HUES6 (cell line): ENCODE measurements around the gene LRRC7.

Source experiments
- H3K27ac ChIP-seq: 2 replicates; pipeline ENCODE4 v1.7.0; 2013; ENCODE audit warnings: low read depth, mild to moderate bottlenecking, low read length, inconsistent platforms
- H3K27me3 ChIP-seq: 2 replicates; pipeline ENCODE4 v1.6.1; 2013; ENCODE audit warnings: low read length; ENCODE audit not compliant: control insufficient read depth, insufficient read depth
- H3K36me3 ChIP-seq: 2 replicates; pipeline ENCODE4 v1.6.1; 2013; ENCODE audit warnings: low read length; ENCODE audit not compliant: control insufficient read depth, insufficient read depth
- H3K4me1 ChIP-seq: 2 replicates; pipeline ENCODE4 v1.6.1; 2013; ENCODE audit warnings: low read length; ENCODE audit not compliant: control insufficient read depth, insufficient read depth
- H3K4me3 ChIP-seq: 2 replicates; pipeline ENCODE4 v1.5.1; 2013; ENCODE audit warnings: low read depth, low read length
- H3K9ac ChIP-seq: one replicate; pipeline ENCODE4 v1.6.1; 2013; ENCODE audit warnings: mild to moderate bottlenecking, low read length
- H3K9me3 ChIP-seq: 2 replicates; pipeline ENCODE4 v1.6.1; 2013; ENCODE audit warnings: low read depth, low read length; ENCODE audit not compliant: control insufficient read depth, insufficient read depth

Gene LRRC7

GRCh38 chr1:70003211-70003908 is 435.6 kb downstream of the LRRC7 start:
- Histone ChIP-seq H3K4me3 (no peak overlapping the region), H3K4me1 (no peaks in the 10 kb centered on the region), H3K27ac (no peak overlapping the region)

DNA sequence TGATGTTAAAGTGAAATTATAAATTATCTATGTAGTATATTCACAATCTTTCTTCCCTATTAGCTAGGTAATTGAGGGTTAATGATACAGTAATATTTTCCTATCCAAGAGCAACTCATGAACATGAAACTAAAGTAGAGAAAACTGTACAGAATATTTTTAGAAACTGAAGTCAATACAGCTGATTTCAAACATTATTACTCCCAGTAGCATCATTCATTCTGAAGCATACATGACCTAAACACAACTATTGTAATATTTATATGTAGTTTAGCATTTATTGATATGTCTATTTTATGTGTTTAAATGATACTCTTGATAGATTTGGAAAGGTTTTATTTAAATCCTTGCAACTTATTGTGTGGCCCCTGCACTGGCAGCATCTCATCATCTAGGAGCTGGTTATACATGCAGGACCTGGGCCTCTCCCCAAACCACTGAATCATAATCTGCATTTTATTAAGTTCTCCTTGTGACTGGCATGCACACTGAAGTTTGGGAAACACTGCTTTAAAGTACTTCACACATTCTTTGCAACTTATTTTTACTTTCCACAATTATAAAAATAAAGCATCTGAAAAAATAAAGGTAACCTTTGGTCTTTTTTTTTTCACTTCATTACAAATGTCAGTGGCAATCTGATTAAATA is 437.8 kb downstream of the LRRC7 start:
- no peaks in the 10 kb centered on the region for H3K4me1 ChIP-seq
- no peak overlapping the region for H3K4me3 ChIP-seq
- no peaks in the 10 kb centered on the region for H3K27me3 ChIP-seq
- H3K9me3 ChIP-seq: no peaks in the 10 kb centered on the region
- H3K9ac ChIP-seq: no peak overlapping the region
- H3K27ac ChIP-seq: no peak overlapping the region
- no peaks in the 10 kb centered on the region for H3K36me3 ChIP-seq

More at GRCh38 chr1:70003211-70003908, 435.6 kb downstream of the LRRC7 start:
- Histone ChIP-seq H3K27me3 (no peaks in the 10 kb centered on the region), H3K9ac (no peak overlapping the region), H3K36me3 (no peaks in the 10 kb centered on the region), H3K9me3 (no peaks in the 10 kb centered on the region)

DNA sequence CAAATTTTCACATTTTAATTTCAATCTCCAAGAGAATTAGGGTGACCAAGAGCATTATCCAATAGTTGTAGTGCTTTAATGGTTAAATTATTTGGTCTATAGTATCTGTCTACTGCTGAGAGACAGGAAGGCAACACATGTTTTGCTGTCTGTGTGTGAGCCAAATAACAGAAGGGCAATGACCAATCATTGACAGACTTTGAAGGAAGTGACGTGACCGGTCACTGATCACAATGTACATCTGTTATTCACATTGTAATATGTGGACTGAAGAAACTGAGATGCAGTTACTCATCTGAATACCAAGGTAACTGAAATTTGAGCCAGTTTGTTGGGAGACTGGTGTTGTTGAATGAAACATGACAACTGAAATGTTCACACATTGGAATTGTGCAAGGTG is 440.9 kb downstream of the LRRC7 start:
- Histone ChIP-seq H3K4me3 (no peak overlapping the region), H3K27ac (no peak overlapping the region), H3K36me3 (no peaks in the 10 kb centered on the region), H3K9me3 (no peaks in the 10 kb centered on the region), H3K27me3 (no peaks in the 10 kb centered on the region), H3K4me1 (no peaks in the 10 kb centered on the region), H3K9ac (no peak overlapping the region)

DNA sequence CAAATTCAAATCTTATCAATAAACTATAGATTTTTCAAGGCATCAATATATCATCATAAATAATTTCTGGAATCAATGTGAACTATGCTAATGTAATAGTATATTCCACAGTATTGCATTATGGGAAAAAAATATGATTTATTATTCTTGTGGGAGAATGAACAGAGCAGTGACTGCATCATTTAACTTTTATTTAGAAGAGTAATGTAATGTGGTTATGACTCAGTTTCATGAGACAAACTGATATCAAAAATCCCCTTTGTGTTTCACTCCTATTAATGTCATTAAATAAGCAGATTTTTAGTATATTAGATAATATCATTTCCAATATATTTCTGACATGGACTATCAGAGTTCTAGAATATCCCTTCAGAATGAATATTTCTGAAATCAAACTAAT is 450.0 kb downstream of the LRRC7 start:
- H3K9me3 ChIP-seq: no peaks in the 10 kb centered on the region
- no peak overlapping the region for H3K9ac ChIP-seq
- no peaks in the 10 kb centered on the region for H3K4me1 ChIP-seq
- no peaks in the 10 kb centered on the region for H3K36me3 ChIP-seq
- H3K27ac ChIP-seq: no peak overlapping the region
- no peak overlapping the region for H3K4me3 ChIP-seq
- no peaks in the 10 kb centered on the region for H3K27me3 ChIP-seq

DNA sequence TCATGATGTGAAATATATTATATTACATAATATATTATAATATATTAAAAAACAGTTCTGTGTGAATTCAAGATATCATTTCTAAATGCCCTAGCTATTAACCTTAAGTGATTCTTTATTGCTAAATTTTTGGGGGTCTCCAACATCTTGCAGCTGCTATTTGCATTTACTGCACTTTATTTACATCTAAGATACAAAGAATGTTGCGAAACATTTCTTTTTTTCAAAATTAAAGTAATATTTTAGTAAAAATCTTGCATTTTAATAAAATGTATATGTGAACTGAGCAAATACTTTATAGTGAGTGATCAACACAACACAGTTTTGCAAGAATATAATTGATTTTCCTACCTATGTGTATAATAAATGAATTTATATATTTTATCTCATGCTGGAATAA is 456.6 kb downstream of the LRRC7 start:
- H3K4me3 ChIP-seq: no peak overlapping the region
- H3K27me3 ChIP-seq: no peaks in the 10 kb centered on the region
- no peaks in the 10 kb centered on the region for H3K4me1 ChIP-seq
- H3K27ac ChIP-seq: no peak overlapping the region
- H3K9me3 ChIP-seq: no peaks in the 10 kb centered on the region
- no peaks in the 10 kb centered on the region for H3K36me3 ChIP-seq
- H3K9ac ChIP-seq: no peak overlapping the region

- no peak overlapping the region for H3K27ac ChIP-seq
- H3K9ac ChIP-seq: no peak overlapping the region
- no peaks in the 10 kb centered on the region for H3K36me3 ChIP-seq
- no peaks in the 10 kb centered on the region for H3K4me1 ChIP-seq
- H3K9me3 ChIP-seq: no peaks in the 10 kb centered on the region
- H3K27me3 ChIP-seq: no peaks in the 10 kb centered on the region
- no peak overlapping the region for H3K4me3 ChIP-seq
Observed at GRCh38 chr1:70025052-70025451, 457.3 kb downstream of the LRRC7 start.

DNA sequence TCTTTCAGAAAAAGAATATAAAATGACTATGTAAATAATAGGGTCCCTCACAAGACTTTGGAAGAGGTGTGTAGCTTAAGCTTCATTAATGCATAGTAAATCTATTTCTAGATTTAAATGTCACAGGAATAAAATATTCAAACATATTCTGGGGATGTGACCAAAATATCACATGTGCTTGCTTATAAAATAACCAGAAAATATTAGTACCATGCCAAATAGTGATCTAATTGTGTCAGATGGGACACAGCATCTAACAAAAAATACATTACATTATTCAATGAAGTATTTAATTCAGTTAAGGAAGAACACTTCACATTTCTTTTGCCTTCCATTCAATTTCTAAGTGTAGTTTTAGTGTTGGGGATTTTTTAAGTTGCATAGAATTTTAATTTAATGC is 458.1 kb downstream of the LRRC7 start:
- no peaks in the 10 kb centered on the region for H3K9me3 ChIP-seq

DNA sequence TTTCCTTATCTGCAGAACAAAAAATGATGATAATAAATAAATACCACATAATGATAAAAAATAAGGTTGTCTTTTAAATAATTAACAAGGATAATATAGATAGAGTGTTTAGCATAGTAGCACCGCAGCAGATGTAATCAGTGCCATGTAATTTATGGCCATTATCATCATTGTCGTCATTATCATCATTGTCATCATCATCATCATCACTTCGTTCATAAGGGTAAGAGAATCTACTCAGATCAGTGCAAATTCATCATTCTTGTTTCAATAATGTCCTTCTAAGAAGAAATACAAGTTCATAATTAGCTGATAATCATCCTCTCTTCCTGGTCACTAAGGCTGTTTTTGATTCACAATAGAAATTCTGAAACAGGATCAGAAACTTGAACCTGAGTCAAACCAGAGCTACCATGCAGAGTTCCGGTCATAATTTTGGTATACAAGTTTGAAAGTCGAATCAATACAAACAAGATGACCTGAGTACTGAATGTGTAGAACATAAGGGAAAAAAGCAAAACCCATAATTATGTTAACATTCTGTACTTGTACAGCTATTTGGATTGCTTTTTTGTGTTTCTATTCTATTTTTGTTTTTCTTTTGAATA is 465.6 kb downstream of the LRRC7 start:
- Histone ChIP-seq H3K27me3 (no peaks in the 10 kb centered on the region), H3K9ac (no peak overlapping the region), H3K9me3 (no peaks in the 10 kb centered on the region), H3K4me1 (peaks cover 5% of the 10 kb centered on the region; the same call in 1 of the 2 replicates), H3K27ac (no peak overlapping the region), H3K4me3 (no peak overlapping the region), H3K36me3 (no peaks in the 10 kb centered on the region)

More for the DNA sequence above, 458.1 kb downstream of the LRRC7 start:
- no peak overlapping the region for H3K27ac ChIP-seq
- H3K9ac ChIP-seq: no peak overlapping the region
- no peaks in the 10 kb centered on the region for H3K36me3 ChIP-seq
- no peaks in the 10 kb centered on the region for H3K4me1 ChIP-seq
- no peak overlapping the region for H3K4me3 ChIP-seq
- no peaks in the 10 kb centered on the region for H3K27me3 ChIP-seq

- H3K4me1 ChIP-seq: peaks cover 5% of the 10 kb centered on the region; the same call in 1 of the 2 replicates
- no peaks in the 10 kb centered on the region for H3K9me3 ChIP-seq
- H3K27me3 ChIP-seq: no peaks in the 10 kb centered on the region
- H3K36me3 ChIP-seq: no peaks in the 10 kb centered on the region
- H3K9ac ChIP-seq: no peak overlapping the region
- H3K27ac ChIP-seq: no peak overlapping the region
- no peak overlapping the region for H3K4me3 ChIP-seq
Observed at GRCh38 chr1:70033936-70034335, 466.2 kb downstream of the LRRC7 start.

DNA sequence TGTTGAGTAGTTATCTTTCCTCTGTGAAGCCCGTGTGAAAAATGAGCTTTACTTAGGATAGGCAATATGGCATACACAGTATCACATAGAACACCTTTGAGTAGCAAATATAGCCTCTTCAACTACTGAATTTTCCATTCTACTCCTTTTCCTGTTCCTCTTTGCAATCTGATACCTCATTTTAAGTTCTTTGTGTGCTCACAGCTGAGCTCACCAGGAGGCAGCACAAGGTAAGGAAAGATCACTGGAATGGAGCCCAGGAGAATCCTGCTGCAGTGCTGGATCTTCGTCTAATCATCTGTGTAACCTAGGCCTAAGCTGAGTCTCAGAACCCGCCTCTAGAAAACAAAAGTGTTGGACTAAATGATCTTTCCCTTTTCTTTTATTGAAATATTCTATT is 466.7 kb downstream of the LRRC7 start:
- H3K27ac ChIP-seq: no peak overlapping the region
- H3K4me1 ChIP-seq: peaks cover 5% of the 10 kb centered on the region; the same call in 1 of the 2 replicates
- no peak overlapping the region for H3K4me3 ChIP-seq
- H3K9me3 ChIP-seq: no peaks in the 10 kb centered on the region
- no peaks in the 10 kb centered on the region for H3K27me3 ChIP-seq
- no peaks in the 10 kb centered on the region for H3K36me3 ChIP-seq
- H3K9ac ChIP-seq: no peak overlapping the region

DNA sequence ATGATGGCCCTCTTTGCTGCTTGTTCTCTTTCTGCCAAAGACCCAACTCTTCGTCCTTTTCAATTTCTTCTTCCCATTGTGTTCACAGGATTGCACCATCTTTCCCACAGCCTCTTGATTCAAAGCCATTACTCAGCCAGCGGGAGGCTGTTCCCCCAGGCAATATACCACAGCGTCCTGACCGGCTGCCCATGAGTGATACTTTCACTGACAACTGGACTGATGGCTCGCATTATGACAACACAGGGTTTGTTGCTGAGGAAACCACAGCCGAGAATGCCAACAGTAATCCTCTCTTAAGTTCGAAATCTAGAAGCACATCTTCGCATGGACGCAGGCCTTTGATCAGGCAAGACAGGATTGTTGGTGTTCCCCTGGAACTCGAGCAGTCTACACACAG is 470.3 kb downstream of the LRRC7 start:
- no peak overlapping the region for H3K27ac ChIP-seq

More for the DNA sequence above, 470.3 kb downstream of the LRRC7 start:
- H3K27me3 ChIP-seq: no peaks in the 10 kb centered on the region
- H3K4me1 ChIP-seq: peaks cover 5% of the 10 kb centered on the region; the same call in 1 of the 2 replicates
- no peaks in the 10 kb centered on the region for H3K36me3 ChIP-seq
- no peaks in the 10 kb centered on the region for H3K9me3 ChIP-seq
- no peak overlapping the region for H3K9ac ChIP-seq
- no peak overlapping the region for H3K4me3 ChIP-seq
